IMR-90 (cell line): ENCODE results near the gene ASTN2. TPM values are rescaled to one million over a fixed set of nuclear protein-coding genes. Genes with fewer than 3 reads are reported as not detected.

ENCODE experiments used
- ATAC-seq: fragments of 200-7000 bp; cut with Tn5 transposase; 2 replicates; pipeline ENCODE4 v1.9.1; 2020; ENCODE audit warnings: low read depth, mild to moderate bottlenecking, moderate library complexity
- BruUV-seq: library from RNA; stranded (reverse); fragments of 400-500 nt; replicated peaks from 2 replicates; lab custom pipeline; 2021; lab: Mats Ljungman, UMichigan
- CTCF ChIA-PET: fragments of 300-600 bp; formaldehyde crosslinking; extraction: SDS; loops from one replicate; lab custom pipeline; 2021; ENCODE audit warnings: antibody characterized with exemption; lab: Yijun Ruan, JAX
- POLR2A ChIA-PET: fragments of 300-600 bp; sonication (Branson Sonifier 250); formaldehyde crosslinking; loops from one replicate; lab custom pipeline; 2022; ENCODE audit warnings: antibody characterized with exemption; ENCODE audit not compliant: unreplicated experiment; lab: Charles Lee
- DNase-seq: peaks from one replicate; pipeline ENCODE4 v3.0.0; 2013
- H2AFZ ChIP-seq: replicated peaks from 2 replicates; pipeline ENCODE3; 2013; ENCODE audit warnings: low read length, mild to moderate bottlenecking; ENCODE audit not compliant: poor library complexity
- H2AK5ac ChIP-seq: 2 replicates; pipeline ENCODE4 v1.6.1; 2013; ENCODE audit warnings: low read depth, low read length, inconsistent platforms
- H2AK9ac ChIP-seq: replicated peaks from 2 replicates; pipeline ENCODE3; 2013; ENCODE audit warnings: mild to moderate bottlenecking, low read depth, low read length, moderate library complexity; ENCODE audit not compliant: poor library complexity
- H2BK120ac ChIP-seq: 2 replicates; pipeline ENCODE4 v1.6.1; 2013; ENCODE audit warnings: low read depth, low read length, inconsistent platforms
- H2BK15ac ChIP-seq: 3 replicates; pipeline ENCODE4 v1.6.1; 2013; ENCODE audit warnings: low read depth, low read length, inconsistent platforms
- H2BK20ac ChIP-seq: 2 replicates; pipeline ENCODE4 v1.6.1; 2013; ENCODE audit warnings: low read depth, mild to moderate bottlenecking, inconsistent platforms, low read length, moderate library complexity
- H2BK5ac ChIP-seq: 2 replicates; pipeline ENCODE4 v1.6.1; 2013; ENCODE audit warnings: mild to moderate bottlenecking, low read depth, low read length, inconsistent platforms; ENCODE audit not compliant: poor library complexity, severe bottlenecking
- H3K14ac ChIP-seq: replicated peaks from 2 replicates; pipeline ENCODE4 v1.6.1; 2013; ENCODE audit warnings: low read depth, low read length, inconsistent platforms
- H3K18ac ChIP-seq: 2 replicates; pipeline ENCODE4 v1.6.1; 2013; ENCODE audit warnings: low read depth, low read length, control low read depth
- H3K23ac ChIP-seq: 2 replicates; pipeline ENCODE4 v1.6.1; 2013; ENCODE audit warnings: low read depth, low read length, inconsistent platforms
- H3K27ac ChIP-seq: 2 replicates; pipeline ENCODE4 v1.5.1; 2013; ENCODE audit warnings: mild to moderate bottlenecking, control low read depth, low read length; ENCODE audit not compliant: insufficient read depth
- H3K27me3 ChIP-seq: 2 replicates; pipeline ENCODE4 v1.6.1; 2013; ENCODE audit warnings: low read length; ENCODE audit not compliant: control insufficient read depth, insufficient read depth
- H3K36me3 ChIP-seq: 2 replicates; pipeline ENCODE4 v1.6.1; 2013; ENCODE audit warnings: low read length, mixed read lengths; ENCODE audit not compliant: control insufficient read depth, insufficient read depth
- H3K4ac ChIP-seq: 2 replicates; pipeline ENCODE4 v1.6.1; 2013; ENCODE audit warnings: low read depth, low read length, inconsistent platforms
- H3K4me1 ChIP-seq: 2 replicates; pipeline ENCODE4 v1.6.1; 2013; ENCODE audit warnings: low read length, mixed read lengths; ENCODE audit not compliant: control insufficient read depth, insufficient read depth
- H3K4me2 ChIP-seq: 2 replicates; pipeline ENCODE4 v1.6.1; 2013; ENCODE audit warnings: low read depth, mild to moderate bottlenecking, control low read depth, low read length, moderate library complexity
- H3K4me3 ChIP-seq: 2 replicates; pipeline ENCODE4 v1.5.1; 2013; ENCODE audit warnings: low read depth, mild to moderate bottlenecking, control low read depth, low read length, moderate library complexity; ENCODE audit not compliant: insufficient read depth
- H3K56ac ChIP-seq: 2 replicates; pipeline ENCODE4 v1.6.1; 2013; ENCODE audit warnings: low read length, inconsistent platforms; ENCODE audit not compliant: insufficient read depth; ENCODE audit errors: extremely low read depth
- H3K79me1 ChIP-seq, 2 experiments: 2 replicates each; pipeline ENCODE4 v1.6.1; 2013; ENCODE audit warnings: low read length in 2 of 2, inconsistent platforms in 1 of 2, low read depth in 1 of 2
- H3K9ac ChIP-seq: 2 replicates; pipeline ENCODE4 v1.6.1; 2013; ENCODE audit warnings: low read depth, low read length, control low read depth
- H3K9me1 ChIP-seq: 2 replicates; pipeline ENCODE4 v1.6.1; 2013; ENCODE audit warnings: low read length, inconsistent platforms; ENCODE audit not compliant: insufficient read depth
- H3K9me3 ChIP-seq: 2 replicates; pipeline ENCODE4 v1.6.1; 2013; ENCODE audit warnings: low read length; ENCODE audit not compliant: control insufficient read depth, insufficient read depth
- H4K20me1 ChIP-seq: 2 replicates; pipeline ENCODE4 v1.6.1; 2013; ENCODE audit warnings: low read length, inconsistent platforms; ENCODE audit not compliant: insufficient read depth
- H4K5ac ChIP-seq: 2 replicates; pipeline ENCODE4 v1.6.1; 2013; ENCODE audit warnings: mild to moderate bottlenecking, low read depth, low read length, control low read depth
- H4K8ac ChIP-seq, 2 experiments: 2 replicates each; pipeline ENCODE4 v1.6.1; 2013; ENCODE audit warnings: low read depth in 2 of 2, low read length in 2 of 2, control low read depth in 1 of 2, inconsistent platforms in 1 of 2
- H4K91ac ChIP-seq: 2 replicates; pipeline ENCODE4 v1.6.1; 2013; ENCODE audit warnings: low read depth, low read length, inconsistent platforms; ENCODE audit not compliant: insufficient read depth
- BHLHE40 ChIP-seq: fragments of 150-350 bp; IDR thresholded peaks from 2 replicates; pipeline ENCODE4 v1.6.1; 2016; ENCODE audit warnings: mild to moderate bottlenecking, low read depth, low read length
- CEBPB ChIP-seq: IDR thresholded peaks from 2 replicates; pipeline ENCODE4 v1.6.1; 2012; ENCODE audit warnings: low read depth, low read length, improper control_type of control experiment
- CHD1 ChIP-seq: IDR thresholded peaks from 2 replicates; pipeline ENCODE4 v1.6.1; 2012; ENCODE audit warnings: low read depth, low read length, improper control_type of control experiment
- MAFK ChIP-seq: IDR thresholded peaks from 2 replicates; pipeline ENCODE4 v1.6.1; 2012; ENCODE audit warnings: low read depth, low read length, improper control_type of control experiment
- MAZ ChIP-seq: IDR thresholded peaks from 2 replicates; pipeline ENCODE4 v1.6.1; 2012; ENCODE audit warnings: low read depth, mild to moderate bottlenecking, low read length, improper control_type of control experiment, moderate library complexity, borderline replicate concordance
- MXI1 ChIP-seq: IDR thresholded peaks from 2 replicates; pipeline ENCODE4 v1.6.1; 2012; ENCODE audit warnings: low read depth, mild to moderate bottlenecking, low read length, moderate library complexity, borderline replicate concordance
- NFE2L2 ChIP-seq: fragments of 150-350 bp; IDR thresholded peaks from 2 replicates; pipeline ENCODE4 v1.6.1; 2016; ENCODE audit warnings: low read depth, mild to moderate bottlenecking, low read length
- POLR2A ChIP-seq: IDR thresholded peaks from 2 replicates; pipeline ENCODE4 v1.6.1; 2012; ENCODE audit warnings: mild to moderate bottlenecking, low read depth, low read length
- RAD21 ChIP-seq: IDR thresholded peaks from 2 replicates; pipeline ENCODE4 v1.6.1; 2012; ENCODE audit warnings: low read length, improper control_type of control experiment
- RCOR1 ChIP-seq: IDR thresholded peaks from 2 replicates; pipeline ENCODE4 v1.6.1; 2012; ENCODE audit warnings: mild to moderate bottlenecking, low read length, improper control_type of control experiment; ENCODE audit not compliant: insufficient replicate concordance
- RFX5 ChIP-seq: IDR thresholded peaks from 2 replicates; pipeline ENCODE4 v1.8.0; 2012; ENCODE audit warnings: low read depth, mild to moderate bottlenecking, low read length, moderate library complexity
- SMC3 ChIP-seq: fragments of 150-350 bp; IDR thresholded peaks from 2 replicates; pipeline ENCODE4 v1.6.1; 2016; ENCODE audit warnings: low read depth, mild to moderate bottlenecking, antibody characterized with exemption, low read length, moderate library complexity
- WGBS, 2 experiments: methylation state at CpG; one replicate each; pipeline versions ENCODE4 v1.1.5 to v1.1.7; 2013; ENCODE audit warnings: missing lambda C conversion rate in 2 of 2; ENCODE audit not compliant: insufficient read length in 1 of 2; ENCODE audit errors: extremely low coverage in 2 of 2; 5-methylcytosine and 5-hydroxymethylcytosine counted together
- dilution Hi-C: fragments of 300-500 bp; cut with HindIII; formaldehyde crosslinking; loops from one replicate; pipeline ENCODE4 v1.14.3; 2018; ENCODE audit warnings: low sequenced_read_pairs; ENCODE audit not compliant: unreplicated experiment
- in situ Hi-C: fragments of 300-500 bp; cut with MboI; formaldehyde crosslinking; loops from 3 replicates; pipeline ENCODE4 v1.14.3; 2019; ENCODE audit warnings: low sequenced_read_pairs, inconsistent platforms, mixed read lengths
- intact Hi-C: fragments of 100-400 bp; cut with micrococcal nuclease; formaldehyde crosslinking; loops from 2 replicates; pipeline ENCODE4 v1.10.0; 2022
- polyA plus RNA-seq, 3 experiments: library from polyadenylated mRNA; depleted of rRNA; stranded (reverse); fragments of >200 nt; gene quantifications; 2 replicates each; pipeline ENCODE4 v1.2.3, GENCODE V29; 2012; ENCODE audit warnings: low replicate concordance in 1 of 3
- total RNA-seq: library from RNA; depleted of rRNA; stranded (reverse); fragments of >200 nt; gene quantifications from 2 replicates; pipeline ENCODE4 v1.2.3, GENCODE V29; 2012
- TF ChIP-seq, protein P1 (sequence below): conservative IDR thresholded peaks from 2 replicates; pipeline ENCODE4 v1.5.1; 2012; ENCODE audit warnings: mild to moderate bottlenecking, low read depth, low read length, improper control_type of control experiment
- TF ChIP-seq, protein P2 (sequence below): fragments of 150-350 bp; IDR thresholded peaks from 2 replicates; pipeline ENCODE4 v1.6.1; 2017; ENCODE audit warnings: mild to moderate bottlenecking, antibody characterized with exemption, low read length, low read depth
- TF ChIP-seq, protein P3 (sequence below): fragments of 150-350 bp; IDR thresholded peaks from 2 replicates; pipeline ENCODE4 v1.6.1; 2016; ENCODE audit warnings: low read depth, mild to moderate bottlenecking, low read length, moderate library complexity, borderline replicate concordance

Gene ASTN2
- total and polyA plus RNA-seq, 2 of the 4 experiments (the other 2 are of a cell fraction): 3.8 to 6.8 TPM

DNA sequence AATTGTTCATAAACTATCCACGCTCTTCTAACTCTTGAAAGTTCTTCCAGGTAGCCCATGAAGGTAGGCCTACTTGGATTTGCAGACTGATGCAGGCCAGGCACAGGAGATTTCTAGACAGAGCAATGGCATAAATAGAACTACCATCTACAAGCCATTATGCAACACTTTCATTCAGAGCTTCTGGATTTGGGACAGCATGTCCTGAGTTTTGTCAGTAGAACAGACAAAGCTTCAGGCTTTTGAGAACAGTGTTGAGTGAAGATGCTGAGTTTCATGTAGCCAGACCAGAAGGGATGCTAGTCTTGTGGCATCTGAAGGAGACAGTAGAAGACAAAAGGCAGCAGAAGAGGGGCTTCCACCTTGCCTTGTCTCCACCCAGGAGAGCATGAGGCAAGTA is 531.2 kb downstream of the ASTN2 start:
- in situ Hi-C loops: no loop called here
- BruUV-seq: no TSS peak
- Histone ChIP-seq H3K27ac (no peak overlapping the region), H4K8ac (no peak overlapping the region), H2BK5ac (no peak overlapping the region), H2AK9ac (no peak overlapping the region), H3K56ac (no peak overlapping the region), H3K4me3 (no peak overlapping the region), H4K20me1 (no peaks in the 10 kb centered on the region), H3K23ac (no peak overlapping the region), H3K4ac (no peak overlapping the region), H3K9me3 (no peaks in the 10 kb centered on the region), H2AFZ (no peak overlapping the region), H3K36me3 (no peaks in the 10 kb centered on the region), H2AK5ac (no peak overlapping the region), H3K27me3 (no peaks in the 10 kb centered on the region; the same call in 1 of the 2 replicates), H3K79me1 (no peaks in the 10 kb centered on the region), H2BK120ac (no peak overlapping the region), H4K91ac (no peak overlapping the region), H3K9ac (no peak overlapping the region), H2BK20ac (no peak overlapping the region), H3K14ac (no peak overlapping the region), H2BK15ac (no peak overlapping the region), H3K18ac (no peak overlapping the region), H3K4me1 (no peaks in the 10 kb centered on the region), H3K4me2 (no peak overlapping the region), H4K5ac (no peak overlapping the region), H3K9me1 (no peaks in the 10 kb centered on the region)
- DNase-seq: no peak
- WGBS, 2 experiments: no CpG with 5 or more reads among the region's 1 CpG
- TF ChIP-seq MAFK (no peak), NFE2L2 (no peak), MAZ (no peak), MXI1 (no peak), SMC3 (no peak), CHD1 (no peak), RCOR1 (no peak), RAD21 (no peak), RFX5 (no peak), POLR2A (no peak), BHLHE40 (no peak), CEBPB (no peak)
- TF ChIP-seq, protein P1, sequence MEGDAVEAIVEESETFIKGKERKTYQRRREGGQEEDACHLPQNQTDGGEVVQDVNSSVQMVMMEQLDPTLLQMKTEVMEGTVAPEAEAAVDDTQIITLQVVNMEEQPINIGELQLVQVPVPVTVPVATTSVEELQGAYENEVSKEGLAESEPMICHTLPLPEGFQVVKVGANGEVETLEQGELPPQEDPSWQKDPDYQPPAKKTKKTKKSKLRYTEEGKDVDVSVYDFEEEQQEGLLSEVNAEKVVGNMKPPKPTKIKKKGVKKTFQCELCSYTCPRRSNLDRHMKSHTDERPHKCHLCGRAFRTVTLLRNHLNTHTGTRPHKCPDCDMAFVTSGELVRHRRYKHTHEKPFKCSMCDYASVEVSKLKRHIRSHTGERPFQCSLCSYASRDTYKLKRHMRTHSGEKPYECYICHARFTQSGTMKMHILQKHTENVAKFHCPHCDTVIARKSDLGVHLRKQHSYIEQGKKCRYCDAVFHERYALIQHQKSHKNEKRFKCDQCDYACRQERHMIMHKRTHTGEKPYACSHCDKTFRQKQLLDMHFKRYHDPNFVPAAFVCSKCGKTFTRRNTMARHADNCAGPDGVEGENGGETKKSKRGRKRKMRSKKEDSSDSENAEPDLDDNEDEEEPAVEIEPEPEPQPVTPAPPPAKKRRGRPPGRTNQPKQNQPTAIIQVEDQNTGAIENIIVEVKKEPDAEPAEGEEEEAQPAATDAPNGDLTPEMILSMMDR: no peak
- TF ChIP-seq, protein P2, sequence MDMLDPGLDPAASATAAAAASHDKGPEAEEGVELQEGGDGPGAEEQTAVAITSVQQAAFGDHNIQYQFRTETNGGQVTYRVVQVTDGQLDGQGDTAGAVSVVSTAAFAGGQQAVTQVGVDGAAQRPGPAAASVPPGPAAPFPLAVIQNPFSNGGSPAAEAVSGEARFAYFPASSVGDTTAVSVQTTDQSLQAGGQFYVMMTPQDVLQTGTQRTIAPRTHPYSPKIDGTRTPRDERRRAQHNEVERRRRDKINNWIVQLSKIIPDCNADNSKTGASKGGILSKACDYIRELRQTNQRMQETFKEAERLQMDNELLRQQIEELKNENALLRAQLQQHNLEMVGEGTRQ: no peak
- TF ChIP-seq, protein P3, sequence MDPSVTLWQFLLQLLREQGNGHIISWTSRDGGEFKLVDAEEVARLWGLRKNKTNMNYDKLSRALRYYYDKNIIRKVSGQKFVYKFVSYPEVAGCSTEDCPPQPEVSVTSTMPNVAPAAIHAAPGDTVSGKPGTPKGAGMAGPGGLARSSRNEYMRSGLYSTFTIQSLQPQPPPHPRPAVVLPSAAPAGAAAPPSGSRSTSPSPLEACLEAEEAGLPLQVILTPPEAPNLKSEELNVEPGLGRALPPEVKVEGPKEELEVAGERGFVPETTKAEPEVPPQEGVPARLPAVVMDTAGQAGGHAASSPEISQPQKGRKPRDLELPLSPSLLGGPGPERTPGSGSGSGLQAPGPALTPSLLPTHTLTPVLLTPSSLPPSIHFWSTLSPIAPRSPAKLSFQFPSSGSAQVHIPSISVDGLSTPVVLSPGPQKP: no peak
- intact Hi-C loops: no loop called here
- CTCF ChIA-PET: no interaction called here
- ATAC-seq: no peak
- POLR2A ChIA-PET: no interaction called here
- dilution Hi-C loops: no loop called here
